Tibial artery (tissue), 4 donors: ENCODE data around the gene SMAGP.
"Not testable (repeated sequence)": the region's sequence is repeated elsewhere in the genome, so short reads cannot be mapped to it uniquely, and the experiment has no call there.

Experiments used
- DNase-seq, 2 donors: peaks; one replicate each; pipeline ENCODE4 v3.0.0-alpha.2; 2019
- H3K27ac ChIP-seq, 2 donors: fragments of 200-600 bp; sonication (generic) in 1 of 2; 1 replicate in 1 of 2; 2 replicates in 1 of 2; pipeline ENCODE4 v1.5.1; 2018 to 2019; ENCODE audit warnings: mild to moderate bottlenecking in 1 of 2
- H3K27me3 ChIP-seq, 2 donors: fragments of 200-600 bp; sonication (generic) in 1 of 2; one replicate each; pipeline versions ENCODE4 v1.5.1 to v1.6.0; 2016 to 2019
- H3K36me3 ChIP-seq, 3 donors: fragments of 200-600 bp; sonication (generic) in 2 of 3; one replicate each; pipeline ENCODE4 v1.5.1; 2016 to 2019; ENCODE audit warnings: mild to moderate bottlenecking in 2 of 3
- H3K4me1 ChIP-seq, 4 donors: fragments of 200-600 bp; sonication (generic) in 2 of 4; 1 replicate in 3 of 4; 2 replicates in 1 of 4; pipeline ENCODE4 v1.5.1; 2016 to 2019
- H3K4me3 ChIP-seq, 2 donors: fragments of 200-600 bp; sonication (generic) in 1 of 2; 1 replicate in 1 of 2; 2 replicates in 1 of 2; pipeline ENCODE4 v1.5.1; 2018 to 2019; ENCODE audit warnings: mild to moderate bottlenecking in 2 of 2
- H3K9me3 ChIP-seq, 3 donors: fragments of 200-600 bp; sonication (generic) in 1 of 3; one replicate each; pipeline ENCODE4 v1.5.1; 2016 to 2019
- CTCF ChIP-seq, 2 experiments: fragments of 200-600 bp in 1 of 2; fragments of 450-650 bp in 1 of 2; IDR thresholded peaks; one replicate each; pipeline ENCODE4 v1.5.1; 2017 to 2019; ENCODE audit warnings: antibody characterized with exemption in 2 of 2, mild to moderate bottlenecking in 1 of 2, moderate library complexity in 1 of 2
- intact Hi-C: fragments of 100-400 bp; cut with DNase I; formaldehyde crosslinking; loops from one replicate; pipeline ENCODE4 v1.15.0; 2023; ENCODE audit warnings: low total_unique reads

SMAGP gene

GRCh38 chr12:51265024-51265423, 5.2 kb downstream of the SMAGP start:
- H3K4me3 ChIP-seq, result no peak overlapping the region
- no peak for DNase-seq
- no peaks in the 10 kb centered on the region for H3K9me3 ChIP-seq
- no peak overlapping the region for H3K27ac ChIP-seq
- TF ChIP-seq CTCF (IDR thresholded peaks at IDR 0.05), result no peak
- H3K36me3 ChIP-seq, result no peaks in the 10 kb centered on the region
- peaks cover 0 to 6% of the 10 kb centered on the region in 2 donors for H3K27me3 ChIP-seq
- peaks cover 0 to 8% (median 5%) of the 10 kb centered on the region in 4 donors for H3K4me1 ChIP-seq
- intact Hi-C loops, result no loop called here

- Histone ChIP-seq H3K27ac (no peak overlapping the region), H3K4me1 (peaks cover 0 to under 1% (median under 1%) of the 10 kb centered on the region in 4 donors), H3K9me3 (no peaks in the 10 kb centered on the region), H3K4me3 (no peak overlapping the region), H3K36me3 (no peaks in the 10 kb centered on the region), H3K27me3 (no peaks in the 10 kb centered on the region)
- no peak for TF ChIP-seq CTCF (IDR thresholded peaks at IDR 0.05)
- DNase-seq, result no peak
- intact Hi-C loops, result no loop called here
These were observed 5.9 kb downstream of the SMAGP start for GRCh38 chr12:51264297-51264696.

DNA sequence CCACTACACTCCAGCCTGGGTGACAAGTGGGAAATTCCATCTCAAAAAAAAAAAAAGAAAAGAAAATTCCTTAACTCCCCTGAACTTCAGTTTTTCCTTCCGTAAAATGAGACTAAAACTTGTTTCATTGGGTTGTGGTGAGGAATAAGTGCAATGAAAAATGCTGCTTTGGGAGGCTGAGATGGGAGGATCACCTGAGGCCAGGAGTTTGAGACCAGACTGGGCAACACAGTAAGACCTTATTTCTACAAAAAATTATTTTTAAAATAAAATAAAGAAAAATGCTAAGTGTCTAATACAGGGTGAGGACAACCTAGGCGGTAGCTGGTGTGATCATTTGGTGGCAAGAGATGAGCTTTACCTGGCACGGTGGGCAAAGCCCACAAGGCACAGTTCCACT, 6.9 kb downstream of the SMAGP start:
- intact Hi-C loops, result no loop called here
- H3K9me3 ChIP-seq, result no peaks in the 10 kb centered on the region

DNA sequence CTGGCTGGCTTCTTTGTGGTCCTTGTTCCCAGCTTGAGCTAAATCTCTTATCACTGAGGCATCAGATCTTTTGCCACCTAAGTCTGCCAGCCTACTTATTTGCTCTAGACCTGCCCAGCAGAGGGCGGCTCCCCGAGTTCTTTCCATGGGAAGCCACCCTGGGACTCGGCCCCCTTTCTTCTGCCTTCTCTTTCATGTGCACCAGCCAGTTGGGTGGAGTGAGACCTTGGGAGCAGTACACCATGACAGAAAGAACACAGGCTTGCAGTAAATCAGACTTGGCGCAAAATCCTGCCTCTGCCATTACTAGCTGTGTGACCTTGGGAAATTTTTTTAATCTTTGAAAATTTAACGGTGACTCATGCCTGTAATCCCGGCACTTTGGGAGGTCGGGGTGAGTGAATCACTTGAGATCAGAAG, 7.4 kb downstream of the SMAGP start:
- no peaks in the 10 kb centered on the region for H3K36me3 ChIP-seq
- intact Hi-C loops, result no loop called here
- H3K4me3 ChIP-seq, result no peak overlapping the region
- no peaks in the 10 kb centered on the region for H3K9me3 ChIP-seq
- H3K4me1 ChIP-seq, result no peaks in the 10 kb centered on the region
- no peaks in the 10 kb centered on the region for H3K27me3 ChIP-seq
- H3K27ac ChIP-seq, result no peak overlapping the region
- TF ChIP-seq CTCF (IDR thresholded peaks at IDR 0.05), result peak; percentile 13 to 16
- no peak for DNase-seq

More for the DNA sequence above, 6.9 kb downstream of the SMAGP start:
- no peak for TF ChIP-seq CTCF (IDR thresholded peaks at IDR 0.05)
- Histone ChIP-seq H3K4me3 (no peak overlapping the region), H3K27ac (no peak overlapping the region), H3K4me1 (no peaks in the 10 kb centered on the region), H3K36me3 (no peaks in the 10 kb centered on the region), H3K27me3 (no peaks in the 10 kb centered on the region)
- no peak for DNase-seq

DNA sequence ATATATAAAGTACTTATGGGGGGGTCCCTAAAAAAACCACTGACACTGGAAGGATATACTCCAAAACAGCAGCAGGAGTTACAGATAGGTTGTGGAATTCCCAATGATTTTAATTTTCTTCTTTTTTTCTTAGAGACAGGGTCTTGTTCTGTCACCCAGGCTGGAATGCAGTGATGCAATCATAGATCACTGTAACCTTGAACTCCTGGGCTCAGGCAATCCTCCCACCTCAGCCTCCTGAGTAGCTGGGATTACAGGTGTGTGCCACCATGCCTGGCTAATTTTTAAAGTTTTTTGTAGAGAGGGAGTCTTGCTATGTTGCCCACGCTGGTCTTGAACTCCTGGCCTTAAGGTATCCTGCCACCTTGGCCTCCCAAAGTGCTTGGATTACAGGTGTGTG, 10.6 kb downstream of the SMAGP start:
- intact Hi-C loops, result loop anchor here (2.0 kb wide), 1 partner anchor 47 kb away; no protein-coding TSS in a partner anchor
- DNase-seq, result not testable (repeated sequence)

GRCh38 chr12:51254536-51254935, 15.7 kb downstream of the SMAGP start:
- no peak for TF ChIP-seq CTCF (IDR thresholded peaks at IDR 0.05)
- Histone ChIP-seq H3K4me1 (no peaks in the 10 kb centered on the region), H3K27ac (no peak overlapping the region), H3K27me3 (no peaks in the 10 kb centered on the region), H3K4me3 (no peak overlapping the region), H3K9me3 (no peaks in the 10 kb centered on the region), H3K36me3 (no peaks in the 10 kb centered on the region)
- intact Hi-C loops, result no loop called here
- DNase-seq, result no peak

More for the DNA sequence above, 10.6 kb downstream of the SMAGP start:
- not testable (repeated sequence) for H3K36me3 ChIP-seq, H3K27ac ChIP-seq, H3K27me3 ChIP-seq, H3K9me3 ChIP-seq, H3K4me1 ChIP-seq, H3K4me3 ChIP-seq
